ENCODE measurements around the gene KATNB1.
"Not testable (repeated sequence)": the region's sequence is repeated elsewhere in the genome, so short reads cannot be mapped to it uniquely, and the experiment has no call there.

KATNB1 gene

DNA sequence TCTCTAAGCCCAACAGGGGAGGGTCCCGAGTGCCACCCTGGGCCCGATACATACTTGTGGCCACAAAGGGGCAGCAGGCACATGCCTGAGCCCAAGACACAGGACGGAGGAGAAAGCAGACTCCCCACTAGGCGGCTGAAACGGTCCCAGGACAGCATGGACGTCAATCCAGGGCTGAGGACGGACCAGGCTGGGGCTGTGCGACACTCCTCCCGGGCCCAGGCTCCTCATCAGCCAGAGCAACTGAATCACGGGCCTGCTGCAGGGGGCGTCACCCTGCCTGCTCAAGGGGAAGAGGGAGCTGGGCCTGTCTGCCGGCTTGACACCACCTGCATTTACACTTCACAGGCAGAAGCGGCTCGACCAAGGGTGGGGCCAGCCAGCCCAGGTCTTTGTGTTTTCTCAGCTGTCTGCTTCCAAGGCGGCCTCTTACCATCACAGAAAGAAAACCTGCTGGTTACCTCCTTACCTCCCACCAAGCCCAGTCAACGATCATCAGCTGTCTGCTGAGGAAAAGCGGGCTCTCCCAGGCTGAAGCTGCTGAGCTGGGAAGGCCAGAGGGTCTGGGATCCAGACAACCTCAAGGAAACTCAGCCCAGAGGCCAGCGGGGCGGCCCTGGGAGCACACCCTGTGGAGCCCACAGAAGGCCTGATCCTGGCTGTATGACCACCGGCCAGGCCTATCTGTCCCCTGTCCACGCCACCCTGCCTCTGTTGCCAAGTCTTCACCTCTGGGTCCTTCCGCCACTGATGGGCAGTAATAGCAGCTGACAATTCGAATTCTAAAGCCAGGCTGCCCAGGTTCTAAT lies 40.3 kb downstream of the KATNB1 start:
- no peak for DNase-seq

DNA sequence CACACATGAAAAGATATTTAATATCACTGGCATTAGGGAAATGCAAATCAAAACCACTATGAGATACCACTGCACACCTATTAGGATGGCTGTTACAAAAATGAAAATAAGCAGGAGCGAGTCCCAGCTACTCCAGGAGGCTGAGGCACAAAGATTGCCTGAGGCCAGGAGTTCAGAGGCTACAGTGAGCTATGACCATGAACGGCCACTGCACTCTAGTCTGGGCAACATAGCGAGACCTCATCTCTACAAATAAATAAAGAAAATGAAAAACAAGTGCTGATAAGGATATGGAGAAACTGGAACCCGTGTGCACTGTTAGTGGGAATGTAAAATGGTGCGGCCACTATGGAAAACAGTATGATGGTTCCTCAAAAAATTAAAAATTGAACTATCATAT lies 43.1 kb downstream of the KATNB1 start:
- DNase-seq, result no peak

DNA sequence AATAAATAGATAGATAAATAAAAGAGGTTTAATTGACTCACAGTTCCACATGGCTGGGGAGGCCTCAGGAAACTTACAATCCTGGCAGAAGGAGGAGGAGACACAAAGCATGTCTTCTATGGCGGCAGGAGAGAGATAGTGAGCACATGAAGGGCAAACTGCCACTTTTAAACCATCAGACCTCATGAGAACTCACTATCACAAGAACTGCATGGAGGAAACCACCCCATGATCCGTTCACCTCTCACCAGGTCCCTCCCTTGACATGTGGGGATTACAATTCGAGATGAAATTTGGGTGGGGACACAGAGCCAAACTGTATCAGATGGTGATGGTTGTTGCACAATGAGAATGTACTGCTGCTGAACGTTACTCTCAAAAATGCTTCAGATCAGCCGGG lies 44.3 kb downstream of the KATNB1 start:
- not testable (repeated sequence) for DNase-seq

DNA sequence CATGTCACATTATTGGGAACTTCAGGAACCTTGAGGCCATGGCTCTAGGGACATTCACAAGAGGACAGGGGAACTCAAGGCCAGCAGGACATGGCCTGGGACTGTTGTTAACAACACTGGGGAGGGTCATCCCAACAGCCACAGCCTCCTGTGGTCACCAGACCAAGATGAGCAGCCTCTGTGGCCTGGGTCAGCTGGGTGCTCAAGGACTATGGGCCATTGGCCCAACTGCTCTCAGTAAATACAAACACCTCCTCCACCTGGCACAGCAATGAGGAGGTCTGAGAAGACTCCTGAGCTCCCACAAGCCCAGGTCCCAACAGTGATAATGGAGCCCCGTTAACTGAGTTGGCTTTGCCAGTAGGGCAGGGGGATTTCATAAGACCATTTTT lies 45.8 kb downstream of the KATNB1 start:
- no peak for DNase-seq

DNA sequence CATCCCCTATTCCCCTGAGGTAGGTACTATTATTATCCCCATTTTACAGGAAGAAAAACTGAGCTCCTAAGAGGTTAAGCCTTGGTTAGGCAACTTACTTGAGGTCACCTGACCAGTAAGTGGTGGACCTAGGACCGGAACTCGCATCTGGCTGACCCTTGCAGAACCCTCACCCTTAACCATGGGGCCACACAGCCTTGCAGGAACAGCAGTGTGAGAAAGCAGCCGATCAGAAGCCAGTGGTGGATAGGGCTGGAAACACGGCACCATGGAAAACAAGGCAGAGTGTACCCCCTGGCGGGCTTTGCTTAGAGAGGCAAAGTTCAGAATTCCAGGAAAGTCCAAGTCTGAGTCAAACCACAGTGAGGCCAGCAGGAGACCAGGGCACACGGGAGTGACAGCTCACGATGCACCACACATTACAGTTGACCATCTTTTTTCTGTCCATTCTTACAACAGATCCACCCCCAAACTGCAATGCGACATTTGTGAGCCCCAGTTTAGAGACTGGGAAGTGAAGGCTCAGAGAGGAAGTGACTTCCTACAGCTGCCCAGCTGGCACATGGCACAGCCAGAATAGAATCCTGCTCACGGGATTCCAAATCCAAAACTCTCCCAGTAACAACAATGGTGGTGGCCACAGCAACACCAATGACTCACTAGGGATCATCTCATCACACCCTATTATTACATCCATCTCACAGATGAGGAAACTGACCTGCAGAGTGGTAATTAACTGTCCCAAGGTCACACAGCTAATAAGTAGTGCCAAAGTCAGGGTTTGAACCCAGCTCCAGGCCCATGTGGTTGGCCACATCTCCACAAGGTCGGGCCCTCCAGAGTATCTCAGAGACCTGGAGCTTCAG lies 46.4 kb downstream of the KATNB1 start:
- DNase-seq, result no peak

DNA sequence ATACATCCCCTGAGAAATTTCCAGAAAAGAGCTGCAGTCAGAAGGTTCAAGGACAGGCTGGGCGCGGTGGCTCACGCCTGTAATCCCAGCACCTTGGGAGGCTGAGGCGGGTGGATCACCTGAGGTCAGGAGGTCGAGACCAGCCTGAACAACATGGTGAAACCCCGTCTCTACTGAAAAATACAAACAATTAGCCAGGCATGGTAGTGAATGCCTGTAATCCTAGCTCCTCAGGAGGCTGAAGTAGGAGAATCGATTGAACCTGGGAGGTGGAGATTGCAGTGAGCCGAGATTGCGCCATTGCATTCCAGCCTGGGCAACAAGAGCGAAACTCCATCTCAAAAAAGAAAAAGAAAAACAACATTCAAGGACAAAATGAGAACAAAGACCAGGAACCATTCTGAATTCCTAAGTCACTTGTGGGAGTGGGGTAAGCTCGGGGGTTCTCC lies 47.1 kb downstream of the KATNB1 start:
- not testable (repeated sequence) for DNase-seq

DNA sequence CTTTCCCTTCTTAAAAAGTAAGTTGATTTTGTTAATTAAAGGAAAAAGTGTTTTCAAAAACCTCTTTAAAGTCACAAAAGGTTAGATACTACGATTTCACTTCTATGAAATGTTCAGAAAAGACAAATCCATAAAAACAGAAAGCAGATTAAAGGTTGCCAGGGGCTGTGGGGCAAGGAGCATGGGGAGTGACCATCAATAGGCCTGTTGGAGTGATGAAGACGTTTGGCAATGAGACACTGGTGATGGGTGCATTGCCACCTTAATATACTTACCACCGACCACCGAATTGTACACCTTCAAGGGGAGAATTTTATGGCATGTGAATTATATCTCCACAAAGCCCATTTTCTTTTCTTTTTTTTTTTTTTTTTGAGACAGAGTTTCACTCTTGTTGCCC lies 47.5 kb downstream of the KATNB1 start:
- no peak for DNase-seq

DNA sequence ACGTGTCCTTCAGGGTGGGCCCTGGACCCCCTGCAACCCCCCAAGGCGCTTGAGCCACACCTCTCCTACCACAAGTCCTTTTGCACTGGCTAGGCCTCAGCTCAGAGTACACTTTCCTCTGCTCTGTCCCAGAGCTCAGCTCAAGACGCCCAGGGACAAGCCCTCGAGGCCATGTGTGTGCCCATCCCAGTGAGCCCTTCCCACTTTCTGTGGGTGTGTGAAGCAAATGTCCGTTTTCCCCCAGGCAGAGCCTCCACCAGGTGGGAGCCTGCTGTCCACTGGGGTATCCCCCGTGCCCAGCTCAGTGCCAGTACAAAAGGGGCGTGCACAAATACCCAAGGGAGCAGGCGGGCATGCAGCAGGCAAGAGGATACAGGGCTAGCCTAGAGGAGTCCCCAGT lies 48.3 kb downstream of the KATNB1 start:
- no peak for DNase-seq

DNA sequence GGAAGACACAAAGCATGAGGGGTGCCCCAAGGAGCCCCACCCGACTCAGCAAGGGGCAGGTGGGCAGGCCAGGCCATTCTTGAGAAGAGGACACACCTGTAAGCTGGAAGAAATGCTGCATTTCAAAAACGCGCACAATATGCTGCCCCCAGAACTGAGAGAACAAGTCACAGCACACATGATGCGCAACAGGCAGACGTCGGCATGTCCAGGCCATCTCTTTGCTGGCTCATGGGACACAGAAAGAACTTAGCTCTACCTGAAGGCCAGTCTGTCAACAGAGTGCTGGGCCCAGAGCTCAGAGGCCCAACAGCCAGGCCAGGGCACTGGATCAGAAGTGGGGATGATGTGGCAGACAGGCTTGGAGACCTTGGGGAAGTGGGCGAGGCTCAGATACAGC lies 48.8 kb downstream of the KATNB1 start:
- DNase-seq, result no peak

DNA sequence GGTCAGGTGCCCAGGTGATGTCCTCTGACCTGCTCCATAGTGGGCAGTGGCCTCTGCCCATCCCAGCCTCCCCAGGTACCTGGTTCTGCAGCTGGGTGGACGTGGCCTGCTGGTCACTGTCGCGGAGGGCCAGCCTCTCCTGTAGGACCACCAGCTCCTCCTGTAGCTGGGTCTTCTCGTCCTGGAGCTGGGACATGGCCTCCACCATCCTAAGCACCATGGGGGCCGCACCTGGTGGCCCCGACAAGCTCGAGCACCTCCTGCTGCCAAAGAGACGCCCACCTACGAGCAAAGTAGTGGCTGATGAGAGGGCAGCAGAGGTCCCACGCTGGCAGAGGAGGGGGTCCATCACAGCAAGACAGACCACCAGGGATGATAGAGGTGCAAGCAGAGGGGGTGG lies 49.8 kb downstream of the KATNB1 start:
- no peak for DNase-seq

DNA sequence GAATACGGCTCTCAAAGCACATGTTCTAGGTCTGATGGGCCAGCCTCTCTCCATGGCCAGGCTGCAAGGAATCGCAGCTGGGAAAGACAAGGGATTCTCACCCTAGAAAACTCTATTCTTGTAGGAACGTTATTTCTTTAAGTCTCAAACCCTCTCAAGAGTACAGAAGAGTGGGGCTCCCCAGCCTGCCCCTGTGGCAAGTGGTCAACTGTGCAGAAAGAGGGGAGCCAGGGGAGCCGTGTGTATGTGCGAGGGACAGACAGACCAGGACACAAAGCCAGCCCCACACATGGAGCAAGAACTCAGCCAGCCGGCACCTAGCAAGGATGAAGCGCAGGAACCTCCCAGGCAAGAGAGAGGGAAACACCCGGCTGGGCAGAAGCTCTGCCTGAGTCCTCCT lies 50.4 kb downstream of the KATNB1 start:
- DNase-seq, result no peak

DNA sequence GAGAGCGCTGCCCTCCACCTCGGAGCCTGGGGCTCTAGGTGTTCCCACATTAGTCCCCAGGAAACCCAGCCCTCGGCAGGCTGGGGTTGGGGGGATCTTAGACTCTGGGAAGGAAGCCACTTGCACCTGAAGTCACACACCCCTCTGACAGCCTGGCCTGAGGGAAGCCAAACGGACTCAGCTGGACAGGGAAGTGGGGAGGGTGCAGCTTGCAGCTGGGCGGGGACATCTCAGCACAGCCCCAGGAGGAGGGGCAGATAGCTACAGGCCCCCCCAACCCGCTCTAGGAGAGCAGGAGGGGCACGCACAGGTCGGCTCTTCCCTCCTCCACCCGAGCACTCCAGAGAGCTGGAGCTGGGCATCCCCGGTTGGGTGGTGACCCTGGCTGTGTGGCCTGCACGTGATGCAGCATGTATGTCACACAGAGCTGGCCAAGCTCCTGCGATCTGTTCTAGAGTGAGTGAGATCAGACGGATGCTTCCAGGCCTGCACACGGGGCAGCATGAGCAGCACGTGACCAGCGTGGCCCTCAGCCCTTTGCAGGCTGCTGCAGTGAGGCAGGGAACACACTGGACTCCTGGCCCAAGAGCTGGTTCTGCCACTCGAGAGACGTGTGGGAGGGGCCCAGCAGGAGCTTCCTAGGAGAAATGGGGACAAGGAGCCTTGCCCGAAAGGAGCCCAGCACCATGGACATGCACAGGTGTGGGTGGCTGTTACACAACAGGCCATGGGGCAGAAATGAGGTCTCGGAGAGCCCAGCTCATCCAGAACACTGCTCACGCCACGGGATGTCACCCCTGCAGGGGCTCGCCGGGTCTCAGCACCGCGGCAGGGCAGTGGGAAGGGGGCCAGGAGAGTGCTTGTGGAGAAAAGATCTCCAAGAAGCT lies 51.3 kb downstream of the KATNB1 start:
- no peak for DNase-seq

DNA sequence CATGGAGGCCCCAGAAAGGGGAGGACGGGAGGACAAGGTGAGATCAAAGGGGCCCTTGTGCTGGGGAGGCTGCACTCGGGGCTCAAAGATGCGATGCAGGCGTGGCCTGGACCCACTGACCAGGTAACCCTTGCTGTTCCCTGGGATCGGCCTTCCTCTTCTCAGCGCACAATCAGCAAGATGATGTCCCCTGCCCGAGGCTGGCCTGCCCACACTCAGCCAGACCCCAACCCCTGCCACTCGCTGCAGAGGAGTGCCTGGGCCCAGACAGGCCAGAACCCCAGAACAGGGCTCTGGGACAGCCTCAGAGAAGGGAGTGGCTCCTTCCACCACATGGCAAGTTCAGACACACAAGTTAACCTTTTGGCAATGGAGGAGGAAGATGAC lies 51.9 kb downstream of the KATNB1 start:
- no peak for DNase-seq

DNA sequence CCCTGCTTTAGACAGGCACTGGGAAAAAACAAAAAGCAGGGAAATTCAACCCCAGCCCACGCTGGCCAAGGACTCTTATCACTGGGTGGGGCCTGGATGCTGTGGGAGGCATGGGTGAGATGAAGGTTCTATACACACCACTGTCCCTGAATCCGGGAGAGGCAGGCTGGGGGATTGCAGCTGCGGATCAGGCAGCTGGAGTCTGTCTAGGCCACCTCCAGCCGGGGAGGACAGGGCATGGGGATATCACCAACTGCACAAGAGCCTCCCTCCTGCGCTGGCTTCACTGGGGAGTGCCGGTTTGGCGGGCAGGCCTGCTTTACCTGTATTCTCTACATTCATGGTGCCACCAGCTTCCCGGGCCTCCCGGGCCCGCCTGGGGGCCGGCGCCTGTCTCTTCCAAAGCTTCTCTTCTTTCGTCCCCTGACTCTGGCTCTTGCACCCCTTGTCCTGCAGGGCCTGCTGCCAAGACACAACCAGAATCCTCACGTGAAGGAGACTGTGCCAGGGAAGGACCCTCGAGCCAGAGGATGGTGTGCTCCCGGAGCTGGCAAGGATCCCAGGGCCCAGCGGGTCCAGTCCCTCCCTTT lies 52.8 kb downstream of the KATNB1 start:
- no peak for DNase-seq

DNA sequence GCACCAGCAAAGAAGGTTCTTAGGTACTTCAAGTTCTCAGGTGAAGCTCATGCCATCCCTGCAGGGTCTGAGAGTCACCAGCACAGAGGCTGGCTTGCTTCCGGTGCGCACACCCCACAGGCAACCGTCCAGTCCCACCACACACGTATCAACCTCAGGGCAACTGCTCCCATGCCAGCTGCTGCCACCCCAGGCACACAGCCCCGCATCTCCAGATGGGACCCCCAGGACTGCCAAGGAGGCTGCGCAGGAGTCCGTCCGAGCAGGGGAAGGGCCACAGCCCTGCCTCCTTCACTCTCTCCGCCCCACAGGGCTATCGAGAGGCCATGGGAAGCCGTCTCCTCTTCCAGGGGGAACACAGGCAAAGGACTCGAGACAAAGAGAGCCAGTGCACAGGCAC lies 53.4 kb downstream of the KATNB1 start:
- DNase-seq, result no peak

DNA sequence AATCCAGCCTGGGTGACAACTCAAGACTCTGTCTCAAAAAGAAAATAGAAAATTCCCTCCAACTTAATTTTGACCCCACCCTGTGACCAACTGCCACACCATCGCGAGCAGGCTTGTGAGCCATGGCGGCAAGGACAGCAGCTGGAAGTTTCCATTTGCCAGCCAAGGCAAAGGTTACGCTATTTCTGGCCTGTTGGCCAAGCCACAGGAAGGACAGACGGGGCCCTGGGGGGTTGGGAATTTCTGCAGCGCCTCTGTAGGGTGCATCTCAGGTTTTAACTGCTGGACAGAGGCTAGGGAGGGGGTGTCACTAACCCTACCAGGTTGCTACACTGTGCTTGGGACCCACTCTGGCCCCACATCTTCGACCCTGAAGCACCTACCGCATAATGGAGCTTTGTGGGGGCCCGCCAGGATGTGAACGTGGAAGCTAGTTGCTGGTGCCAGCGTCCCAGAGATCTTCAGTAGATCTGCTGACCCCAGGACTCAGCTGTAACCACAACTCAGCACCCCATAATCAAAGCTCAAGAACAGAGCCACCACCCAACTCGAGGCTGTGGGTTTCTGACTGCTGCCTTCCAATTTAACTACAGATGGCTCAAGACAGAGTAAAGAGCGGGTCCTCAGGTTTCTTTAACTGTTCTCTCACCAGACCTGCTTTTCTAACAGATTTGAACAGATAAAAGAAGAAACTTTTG lies 55.8 kb downstream of the KATNB1 start:
- DNase-seq, result no peak

DNA sequence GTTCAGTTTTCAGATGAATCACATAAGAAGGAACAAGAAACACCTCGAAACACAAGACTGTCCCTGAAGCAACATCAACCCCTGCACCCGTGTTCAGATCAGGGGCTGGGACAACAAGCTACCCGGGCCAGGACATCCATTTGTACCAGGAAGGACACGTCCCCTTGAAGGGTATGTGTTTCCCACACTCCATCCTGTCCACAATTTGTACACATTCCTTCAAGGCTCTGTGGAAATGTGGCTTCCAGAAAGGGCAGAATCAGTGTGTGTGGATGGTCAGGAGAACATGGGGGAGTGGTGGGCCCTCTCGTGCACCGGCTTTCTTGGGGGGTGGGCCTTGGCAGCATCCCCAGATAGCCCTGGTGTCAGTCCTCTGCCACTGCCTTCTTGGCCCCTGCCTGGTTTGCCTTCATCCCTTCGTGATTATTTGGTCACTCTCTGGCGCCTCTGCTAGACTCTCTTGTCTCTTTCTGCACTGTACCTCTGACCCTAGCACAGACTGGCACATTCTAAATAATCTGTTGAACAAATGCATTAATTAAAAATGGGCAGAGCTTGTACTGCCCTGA lies 56.4 kb downstream of the KATNB1 start:
- DNase-seq, result no peak

DNA sequence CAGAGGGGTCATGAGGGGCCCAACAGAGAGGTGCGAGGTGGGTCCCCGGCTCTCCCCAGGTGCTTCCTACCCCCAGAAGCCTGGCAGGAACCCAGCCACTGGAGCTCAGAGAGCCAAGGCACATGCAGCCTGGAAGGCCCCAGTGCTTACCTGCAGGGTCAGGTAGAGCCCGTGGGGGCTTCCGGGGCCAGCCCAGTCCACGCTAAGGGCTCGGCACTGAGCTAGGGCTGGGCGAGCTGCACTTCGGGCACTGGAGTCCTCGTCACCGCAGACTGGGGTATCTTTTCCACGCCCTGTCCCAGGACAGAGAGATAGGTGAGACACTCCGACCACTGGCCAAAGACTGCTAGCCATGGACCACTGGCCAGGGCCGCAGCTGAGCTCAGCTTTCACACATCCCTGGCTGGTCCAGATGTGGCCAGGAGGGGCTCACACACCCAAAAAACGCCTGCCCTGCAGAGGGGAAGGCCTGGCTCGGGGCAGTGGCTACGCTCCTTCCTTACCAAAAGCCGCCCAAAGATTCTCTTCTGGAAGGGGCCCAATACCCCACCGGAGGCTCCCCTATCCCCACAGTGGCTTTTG lies 59.4 kb downstream of the KATNB1 start:
- no peak for DNase-seq

DNA sequence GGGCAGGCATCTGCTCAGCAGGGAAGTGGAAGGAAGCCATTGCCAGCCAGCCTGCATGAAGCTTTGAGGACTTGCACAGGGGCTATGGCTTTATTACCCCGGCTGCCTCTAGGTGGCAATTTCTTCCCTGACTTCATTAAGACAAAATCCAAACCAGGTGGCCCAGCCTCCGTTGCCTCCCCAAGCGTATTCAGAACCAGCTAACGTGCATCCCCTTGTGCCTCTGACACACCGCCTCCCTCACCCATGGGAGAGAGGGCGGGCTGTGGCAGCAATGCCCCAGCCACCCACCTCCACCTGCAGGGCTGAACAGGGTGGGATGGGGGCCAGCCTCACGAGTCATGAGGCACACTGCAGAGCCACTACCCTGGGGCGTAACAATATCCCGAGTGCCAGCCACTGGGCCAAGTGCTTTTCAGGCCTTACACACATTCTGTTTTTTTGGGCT lies 59.9 kb downstream of the KATNB1 start:
- no peak for DNase-seq

DNA sequence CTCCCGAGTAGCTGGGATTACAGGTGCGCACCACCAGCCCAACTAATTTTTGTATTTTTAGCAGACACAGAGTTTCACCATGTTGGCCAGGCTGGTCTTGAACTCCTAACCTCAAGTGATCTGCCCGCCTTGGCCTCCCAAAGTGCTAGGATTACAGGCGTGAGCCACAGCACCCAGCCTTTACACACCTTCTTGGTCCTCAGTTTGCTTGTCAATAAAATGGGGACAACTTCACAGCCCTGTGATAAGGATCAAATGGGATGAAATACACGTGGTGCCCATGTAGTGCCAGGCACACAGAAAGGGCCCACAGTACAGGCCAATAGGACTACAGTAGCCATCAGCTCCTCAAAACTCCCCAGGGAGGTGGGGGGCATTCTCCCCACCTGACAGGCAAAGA lies 60.4 kb downstream of the KATNB1 start:
- DNase-seq, result not testable (repeated sequence)

DNA sequence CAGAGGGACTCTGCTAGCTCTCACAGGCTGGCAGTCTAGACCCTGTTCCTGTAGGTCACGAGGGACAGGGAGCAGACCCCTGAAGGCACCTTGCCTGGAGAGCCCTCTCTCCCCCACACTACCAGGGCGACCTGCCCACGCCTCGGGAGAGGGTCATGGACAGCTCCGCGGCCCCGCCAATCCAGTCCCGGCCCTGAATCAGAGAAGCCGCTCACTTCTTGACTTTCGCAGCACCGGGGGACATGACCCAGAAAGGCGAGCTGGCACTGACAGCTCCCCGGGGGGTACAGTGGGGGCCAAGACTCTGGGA lies 61.6 kb downstream of the KATNB1 start:
- DNase-seq, result no peak
